SJCRH30 (cell line): ENCODE data around the gene ZBTB22. TPM values are rescaled to one million over a fixed set of nuclear protein-coding genes. Genes with fewer than 3 reads are reported as not detected.

ENCODE experiments used
- DNase-seq, 2 experiments: peaks; one replicate each; pipeline ENCODE4 v3.0.0-alpha.2; 2015 to 2020
- H3K27ac ChIP-seq: fragments of 250-450 bp; sonication (Bioruptor Pico); 2 replicates; pipeline ENCODE4 v1.5.1; 2020; ENCODE audit warnings: mild to moderate bottlenecking, moderate library complexity
- H3K27me3 ChIP-seq: fragments of 250-450 bp; sonication (Bioruptor Pico); 2 replicates; pipeline ENCODE4 v1.5.1; 2020; ENCODE audit warnings: mild to moderate bottlenecking, moderate library complexity
- H3K36me3 ChIP-seq: fragments of 250-450 bp; sonication (Bioruptor Pico); 2 replicates; pipeline ENCODE4 v1.5.1; 2020; ENCODE audit warnings: mild to moderate bottlenecking, moderate library complexity
- H3K4me1 ChIP-seq: fragments of 250-450 bp; sonication (Bioruptor Pico); 2 replicates; pipeline ENCODE4 v1.5.1; 2020; ENCODE audit warnings: mild to moderate bottlenecking, moderate library complexity
- H3K4me3 ChIP-seq: fragments of 250-450 bp; sonication (Bioruptor Pico); 2 replicates; pipeline ENCODE4 v1.5.1; 2020; ENCODE audit warnings: mild to moderate bottlenecking, moderate library complexity
- H3K9me3 ChIP-seq: fragments of 250-450 bp; sonication (Bioruptor Pico); replicated peaks from 2 replicates; pipeline ENCODE4 v1.5.1; 2020; ENCODE audit warnings: mild to moderate bottlenecking, moderate library complexity
- total RNA-seq: library from RNA; depleted of rRNA; stranded (reverse); fragments of >200 nt; shearing (Covaris generic); gene quantifications from 2 replicates; pipeline ENCODE4 v1.2.3, GENCODE V29; 2014

Gene ZBTB22
- total RNA-seq, 1 experiment from 2014 or later, result 9.6 TPM

DNA sequence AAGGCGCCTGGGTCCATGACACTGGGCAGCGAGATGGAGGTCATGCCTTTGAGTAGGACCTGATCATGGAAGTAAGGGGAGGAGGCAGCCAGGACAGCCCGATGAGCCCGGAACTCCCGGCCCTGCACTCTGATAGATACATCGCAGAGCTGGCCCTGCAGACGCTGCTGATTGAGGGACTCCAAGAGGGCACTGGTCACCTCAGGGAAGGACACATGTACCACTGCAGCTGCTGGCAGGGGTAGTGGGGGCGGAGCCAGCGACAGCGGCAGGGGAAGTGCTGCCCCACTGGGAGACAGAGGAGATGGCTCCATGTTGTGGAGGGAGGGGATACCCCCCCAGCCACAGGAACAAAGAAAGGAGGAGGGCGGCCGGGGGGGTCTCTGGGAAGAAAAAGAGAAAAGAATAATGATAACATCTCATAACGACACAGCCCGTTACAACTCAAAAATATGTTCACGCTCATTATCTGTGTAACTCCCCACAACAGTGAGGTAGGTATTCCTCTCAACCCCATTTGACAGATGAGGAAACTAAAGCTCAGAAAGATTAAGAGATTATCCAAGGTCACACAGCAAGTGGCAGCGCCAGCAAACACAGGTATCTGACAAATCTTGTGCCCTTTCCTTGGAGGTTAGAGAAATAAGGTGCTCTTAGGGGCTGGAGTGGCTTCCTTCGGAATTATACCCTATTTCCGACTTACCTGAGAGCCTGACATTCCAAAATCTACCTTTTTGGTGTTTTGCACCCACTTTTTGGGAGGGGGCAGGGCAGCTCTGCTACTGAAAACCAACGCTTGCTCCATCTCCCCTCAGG lies 733 bp downstream of the ZBTB22 start:
- Histone ChIP-seq H3K4me1 (peaks cover 7% of the 10 kb centered on the region), H3K27ac (no peak overlapping the region), H3K36me3 (peaks cover 27% of the 10 kb centered on the region)

DNA sequence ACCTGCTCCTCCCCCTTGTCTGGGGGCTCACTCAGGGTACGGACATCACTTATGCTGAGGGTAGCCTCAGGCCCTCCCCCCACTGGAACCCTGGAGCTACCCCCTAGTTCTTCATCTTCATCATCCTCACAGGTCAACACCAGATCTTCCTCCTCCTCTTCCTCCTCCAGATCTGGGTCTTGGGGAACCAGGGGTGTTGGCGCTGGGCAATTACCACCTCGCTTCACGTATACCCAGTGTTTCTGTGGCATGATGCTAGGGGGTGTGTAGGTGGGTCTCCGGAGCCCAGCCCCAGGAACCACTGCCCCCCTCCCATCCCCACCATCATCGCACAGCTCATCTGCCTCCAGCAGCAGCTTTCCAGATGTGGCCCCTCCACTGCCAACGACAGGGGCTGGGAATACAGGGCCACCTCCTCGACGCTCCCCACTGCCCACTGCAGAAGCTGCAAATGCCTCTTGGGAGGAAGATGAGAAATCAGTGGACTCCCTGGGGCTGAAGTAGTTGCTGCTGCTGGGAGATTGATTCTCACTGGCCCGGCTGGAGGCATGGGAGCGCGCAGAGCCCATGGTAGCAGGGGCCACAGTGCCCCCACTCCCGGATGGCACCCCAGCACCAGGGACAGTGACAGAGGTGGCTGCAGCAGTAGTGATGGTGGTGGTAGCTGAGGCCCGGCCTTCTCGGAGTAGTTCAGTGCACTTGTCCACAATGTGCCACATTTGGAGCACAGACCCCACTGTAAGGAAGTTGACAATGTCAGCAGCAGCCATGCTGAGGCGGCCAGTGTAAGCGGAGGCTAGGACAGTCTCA lies 1.5 kb downstream of the ZBTB22 start:
- no peak overlapping the region for H3K27ac ChIP-seq
- H3K4me1 ChIP-seq, result peaks cover 7% of the 10 kb centered on the region

More for the DNA sequence above, 733 bp downstream of the ZBTB22 start:
- peak in 1 of 2 experiments; percentile 24 for DNase-seq
- Histone ChIP-seq H3K4me3 (peak overlapping the region; percentile 51), H3K27me3 (no peaks in the 10 kb centered on the region), H3K9me3 (no peaks in the 10 kb centered on the region)

DNA sequence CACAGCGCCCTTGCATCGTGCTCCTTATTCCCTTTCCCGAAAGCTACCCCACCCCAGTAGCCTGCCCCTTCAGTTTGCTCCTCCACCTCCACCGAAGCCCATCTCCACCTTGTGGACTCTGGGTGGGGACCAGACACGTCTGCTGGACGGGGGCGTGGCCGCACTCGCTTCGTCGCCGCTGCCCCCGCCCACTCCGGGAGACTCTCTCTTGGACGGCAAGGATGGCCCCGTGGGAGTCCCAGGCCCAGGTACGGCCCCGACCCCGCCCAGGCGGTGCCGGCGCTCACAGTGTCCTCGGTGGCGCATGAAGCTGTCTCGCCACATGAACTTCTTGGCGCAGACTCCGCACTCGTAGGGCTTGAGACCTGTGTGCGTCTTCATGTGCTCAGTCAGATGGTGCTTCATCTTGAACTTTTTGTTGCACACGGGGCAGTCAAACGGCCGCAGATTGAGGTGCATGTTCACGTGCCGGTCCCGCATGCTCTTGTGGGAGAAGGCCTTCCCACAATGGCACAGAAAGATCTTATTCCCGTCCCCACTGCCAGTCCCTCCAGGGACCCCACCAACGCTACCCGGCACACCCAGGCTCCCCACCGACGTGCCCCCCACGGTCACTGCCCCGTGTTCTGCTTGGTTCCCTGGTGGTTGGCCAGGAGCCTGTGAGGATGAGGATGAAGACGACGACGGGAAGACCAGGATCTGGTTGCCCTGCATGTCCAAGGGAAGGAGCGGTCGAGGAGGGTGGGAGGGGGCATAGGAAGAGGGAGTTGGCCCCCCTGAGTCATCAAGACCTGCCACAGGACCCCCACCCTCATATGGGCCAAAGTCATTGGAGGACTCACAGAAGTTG lies 2.4 kb downstream of the ZBTB22 start:
- no peaks in the 10 kb centered on the region for H3K27me3 ChIP-seq
- H3K27ac ChIP-seq, result no peak overlapping the region
- H3K36me3 ChIP-seq, result peaks cover 17% of the 10 kb centered on the region
- H3K9me3 ChIP-seq, result no peaks in the 10 kb centered on the region
- H3K4me3 ChIP-seq, result peak overlapping the region; percentile 74; the same call in 1 of the 2 replicates
- peaks cover 7% of the 10 kb centered on the region for H3K4me1 ChIP-seq
- DNase-seq, result no peak

More for the DNA sequence above, 1.5 kb downstream of the ZBTB22 start:
- no peak for DNase-seq
- Histone ChIP-seq H3K4me3 (no peak overlapping the region), H3K27me3 (no peaks in the 10 kb centered on the region), H3K36me3 (peaks cover 26% of the 10 kb centered on the region), H3K9me3 (no peaks in the 10 kb centered on the region)

DNA sequence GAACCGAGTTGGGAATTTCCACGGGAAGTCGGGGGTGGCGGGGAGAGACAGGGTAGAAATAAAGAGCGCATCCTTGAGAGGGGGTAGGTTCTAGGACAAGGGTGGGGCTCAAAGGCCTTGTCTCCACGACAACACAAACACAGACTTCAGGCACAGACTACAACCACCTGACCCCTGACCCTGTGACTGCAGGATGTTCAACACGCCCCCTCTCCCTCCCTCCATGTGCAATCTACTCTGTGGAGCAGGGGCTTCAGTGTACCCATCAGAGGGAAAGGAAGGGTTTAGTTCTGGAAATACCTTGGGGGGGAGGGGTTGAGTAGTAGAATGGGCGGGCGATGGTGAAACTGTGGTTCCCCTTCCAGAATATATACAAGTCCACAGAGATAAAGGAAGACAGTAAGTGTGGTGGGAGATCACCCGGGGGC lies 3.0 kb downstream of the ZBTB22 start:
- Histone ChIP-seq H3K27me3 (no peaks in the 10 kb centered on the region), H3K4me1 (peaks cover 7% of the 10 kb centered on the region)
- peak in 1 of 2 experiments; percentile 28 for DNase-seq

DNA sequence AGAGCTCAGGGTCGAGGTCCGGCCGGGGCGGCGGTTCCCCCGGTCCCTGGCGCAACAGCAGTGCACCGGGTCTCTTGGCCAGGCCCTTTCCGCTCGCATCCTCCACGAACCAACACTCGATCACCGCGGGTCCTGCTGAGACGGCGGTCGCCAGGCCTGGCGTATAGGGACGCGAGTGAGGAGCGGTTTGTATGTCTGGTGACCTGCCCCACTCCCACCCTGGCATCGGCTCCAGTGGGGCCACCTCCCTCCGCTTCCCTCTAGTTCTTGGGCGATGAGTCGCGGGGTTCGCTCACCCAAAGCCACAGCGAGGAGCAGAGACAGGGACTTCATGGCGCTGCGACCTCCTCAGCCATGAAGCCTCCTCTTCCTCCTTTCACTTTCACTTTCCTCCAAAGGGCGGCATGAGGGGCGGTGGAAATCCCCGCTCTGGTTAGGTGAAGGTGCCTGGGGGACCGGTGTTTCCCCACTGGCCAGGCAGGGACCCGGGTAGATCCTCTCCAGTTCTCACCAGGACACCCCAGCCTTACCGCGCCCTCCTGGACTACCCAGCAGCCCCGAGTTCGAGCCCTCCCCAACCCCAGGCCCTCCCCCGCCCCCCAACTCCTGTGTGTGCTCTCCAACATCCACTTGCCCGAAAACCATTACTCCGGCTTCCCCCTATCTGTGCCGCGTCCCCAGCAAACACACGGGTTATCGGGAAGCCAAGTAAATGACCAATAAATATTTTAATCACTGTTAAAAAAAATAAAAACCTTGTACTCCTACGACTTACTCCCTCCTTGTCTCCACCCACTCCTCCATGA lies 3.6 kb downstream of the ZBTB22 start, which contains the start of gene TAPBP:
Gene TAPBP (minus strand): TSS at position 370 of the 806 bp plus-strand sequence. CDS start 37 bp downstream, at position 333.
- DNase-seq, result peak; percentile 45 to 59
- Histone ChIP-seq H3K36me3 (peaks cover 6% of the 10 kb centered on the region; the same call in 1 of the 2 replicates), H3K9me3 (no peaks in the 10 kb centered on the region), H3K27ac (peak within 1 kb of the TSS; percentile 28; the same call in 1 of the 2 replicates), H3K4me1 (peaks cover 7% of the 10 kb centered on the region), H3K4me3 (peak within 1 kb of the TSS; percentile 74), H3K27me3 (no peaks in the 10 kb centered on the region)

More for the DNA sequence above, 3.0 kb downstream of the ZBTB22 start:
- H3K4me3 ChIP-seq, result peak overlapping the region; percentile 74
- H3K27ac ChIP-seq, result no peak overlapping the region
- H3K36me3 ChIP-seq, result peaks cover 11% of the 10 kb centered on the region
- no peaks in the 10 kb centered on the region for H3K9me3 ChIP-seq

DNA sequence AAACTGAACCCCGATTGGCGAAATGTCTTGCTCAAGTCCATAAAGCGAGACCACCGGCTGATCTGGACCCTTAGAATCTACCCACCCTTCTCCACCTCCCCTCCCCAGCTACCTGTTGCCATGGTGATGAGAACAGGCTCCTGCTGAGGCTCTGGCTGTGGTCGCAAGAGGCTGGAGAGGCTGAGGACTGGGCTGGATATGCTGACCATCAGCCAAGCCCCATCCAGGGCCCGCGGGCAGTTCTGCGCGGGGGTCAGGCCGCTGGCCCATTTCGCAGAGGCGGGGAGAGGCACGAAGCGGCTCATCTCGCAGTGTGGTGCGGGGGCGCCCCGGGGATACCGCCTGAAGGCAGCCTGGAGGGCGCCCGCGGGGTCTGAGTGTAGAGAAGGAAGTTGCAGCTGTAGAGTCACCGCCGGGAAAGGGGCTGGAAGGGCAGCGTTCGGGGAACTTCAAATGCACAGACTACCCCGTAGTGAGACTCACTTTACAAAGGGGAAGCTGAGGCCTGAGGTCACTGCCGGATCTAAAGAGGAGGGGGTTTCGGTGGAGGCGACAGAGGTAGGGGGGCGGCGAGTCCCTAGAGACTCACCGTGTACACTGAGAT lies 4.3 kb downstream of the ZBTB22 start:
- peak overlapping the region; percentile 28; the same call in 1 of the 2 replicates for H3K27ac ChIP-seq
- no peaks in the 10 kb centered on the region for H3K27me3 ChIP-seq
- no peaks in the 10 kb centered on the region for H3K9me3 ChIP-seq
- H3K4me3 ChIP-seq, result peak overlapping the region; percentile 74
- peaks cover 3% of the 10 kb centered on the region; the same call in 1 of the 2 replicates for H3K4me1 ChIP-seq
- peak; percentile 39 to 53 for DNase-seq
- H3K36me3 ChIP-seq, result no peaks in the 10 kb centered on the region

DNA sequence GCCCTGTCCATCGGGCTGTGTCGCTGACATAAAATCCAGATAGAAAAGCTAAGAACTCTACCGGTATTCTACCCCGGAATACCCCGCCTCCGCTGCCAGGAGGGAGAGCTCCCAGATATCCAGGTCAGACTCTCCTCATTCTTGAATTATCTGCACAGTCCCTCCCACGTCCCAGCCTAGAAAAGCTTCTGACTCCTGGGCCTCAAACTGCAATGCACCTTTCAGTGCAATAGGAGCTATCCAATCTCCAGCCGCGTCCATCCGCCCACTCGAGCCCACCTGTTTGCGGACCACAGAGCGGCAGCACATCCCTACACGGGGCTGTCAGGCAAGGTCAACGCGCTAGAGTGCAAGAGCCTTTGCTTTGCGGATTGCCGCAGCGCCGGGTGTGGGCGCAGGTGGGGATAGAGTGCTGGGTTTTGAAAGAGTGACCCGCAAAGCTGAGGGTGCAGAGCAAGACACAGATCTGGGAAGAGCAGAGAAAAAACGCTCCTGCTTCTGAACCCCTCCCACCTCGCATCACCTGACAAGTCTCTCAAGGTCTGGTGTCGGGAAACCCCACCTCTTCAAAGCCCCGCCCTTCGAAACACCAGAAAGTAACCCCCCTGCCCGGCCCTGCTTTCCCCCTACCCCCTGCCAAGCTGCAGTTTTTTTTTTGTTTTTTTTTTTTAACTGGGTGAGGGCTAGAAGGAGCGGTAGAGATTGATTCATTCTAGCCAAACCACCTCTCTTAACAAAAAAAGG lies 5.0 kb downstream of the ZBTB22 start:
- Histone ChIP-seq H3K4me1 (peaks cover 3% of the 10 kb centered on the region; the same call in 1 of the 2 replicates), H3K27me3 (no peaks in the 10 kb centered on the region), H3K4me3 (peak overlapping the region; percentile 74), H3K9me3 (no peaks in the 10 kb centered on the region), H3K36me3 (no peaks in the 10 kb centered on the region), H3K27ac (no peak overlapping the region)
- peak; percentile 31 to 49 for DNase-seq

DNA sequence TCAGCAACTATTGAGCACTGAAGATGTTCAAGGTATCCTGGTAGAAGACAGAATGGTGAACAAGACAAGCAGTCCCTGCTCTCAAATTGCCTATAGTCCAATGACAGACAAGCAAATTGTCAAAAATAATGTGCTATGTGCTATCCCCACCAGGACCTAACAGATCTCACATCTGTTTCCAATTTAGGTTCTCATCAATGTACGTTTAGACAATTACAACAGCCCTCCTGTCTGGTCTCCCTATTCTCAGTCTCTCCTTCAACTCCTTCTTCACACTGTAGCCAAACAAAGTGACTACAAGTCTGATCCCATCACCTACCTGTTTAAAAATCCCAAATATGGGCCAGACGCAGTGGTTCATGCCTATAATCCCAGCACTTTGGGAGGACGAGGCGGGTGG lies 11.2 kb downstream of the ZBTB22 start:
- no peak overlapping the region for H3K4me3 ChIP-seq
- H3K4me1 ChIP-seq, result no peaks in the 10 kb centered on the region
- no peaks in the 10 kb centered on the region for H3K9me3 ChIP-seq
- H3K36me3 ChIP-seq, result no peaks in the 10 kb centered on the region
- no peak for DNase-seq
- H3K27ac ChIP-seq, result no peak overlapping the region
- H3K27me3 ChIP-seq, result no peaks in the 10 kb centered on the region

DNA sequence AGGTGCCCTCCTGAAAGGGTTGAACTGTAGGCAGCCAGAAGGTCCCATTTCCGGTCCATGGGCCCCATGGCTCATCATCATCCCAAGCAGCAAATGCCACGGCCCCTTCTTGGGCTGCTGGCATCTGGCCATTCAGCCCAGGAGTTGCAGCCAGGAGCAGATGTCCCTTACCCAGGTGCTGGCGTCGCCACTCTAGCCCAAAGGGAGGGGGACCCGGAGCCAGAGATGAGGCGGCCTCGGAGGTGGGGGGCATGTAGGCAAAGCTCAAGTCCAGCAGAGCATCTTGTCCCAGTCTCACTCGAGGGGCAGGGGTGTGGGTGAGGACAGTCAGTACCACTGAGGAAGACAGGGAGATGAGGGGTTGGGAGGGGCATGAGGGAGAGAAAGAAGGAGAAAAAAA lies 12.5 kb downstream of the ZBTB22 start:
- H3K4me1 ChIP-seq, result no peaks in the 10 kb centered on the region
- no peaks in the 10 kb centered on the region for H3K27me3 ChIP-seq
- H3K9me3 ChIP-seq, result no peaks in the 10 kb centered on the region
- no peak for DNase-seq
- H3K4me3 ChIP-seq, result no peak overlapping the region
- H3K36me3 ChIP-seq, result no peaks in the 10 kb centered on the region
- no peak overlapping the region for H3K27ac ChIP-seq

DNA sequence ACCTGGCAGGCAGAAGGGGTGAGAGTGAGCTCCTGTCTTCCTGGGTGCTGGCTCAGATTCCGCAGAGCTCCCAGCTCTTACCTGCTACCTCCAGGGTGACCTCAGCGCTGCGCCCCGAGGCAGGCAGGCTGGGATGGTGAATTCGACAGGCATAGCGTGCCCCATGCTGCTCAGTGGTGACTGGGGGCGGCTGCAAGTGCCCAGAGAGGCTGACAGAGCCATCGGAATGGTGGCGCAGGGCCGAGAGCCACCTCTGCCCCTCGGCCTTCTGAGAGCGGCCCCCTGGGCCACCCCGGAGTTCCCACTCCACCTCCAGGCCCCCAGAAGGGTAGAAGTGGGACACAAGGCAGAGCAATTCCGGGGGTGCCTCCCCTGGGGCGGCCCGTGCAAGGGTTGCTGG lies 13.3 kb downstream of the ZBTB22 start:
- Histone ChIP-seq H3K4me1 (no peaks in the 10 kb centered on the region), H3K27me3 (no peaks in the 10 kb centered on the region), H3K4me3 (no peak overlapping the region), H3K27ac (no peak overlapping the region), H3K36me3 (no peaks in the 10 kb centered on the region), H3K9me3 (no peaks in the 10 kb centered on the region)
- DNase-seq, result no peak

DNA sequence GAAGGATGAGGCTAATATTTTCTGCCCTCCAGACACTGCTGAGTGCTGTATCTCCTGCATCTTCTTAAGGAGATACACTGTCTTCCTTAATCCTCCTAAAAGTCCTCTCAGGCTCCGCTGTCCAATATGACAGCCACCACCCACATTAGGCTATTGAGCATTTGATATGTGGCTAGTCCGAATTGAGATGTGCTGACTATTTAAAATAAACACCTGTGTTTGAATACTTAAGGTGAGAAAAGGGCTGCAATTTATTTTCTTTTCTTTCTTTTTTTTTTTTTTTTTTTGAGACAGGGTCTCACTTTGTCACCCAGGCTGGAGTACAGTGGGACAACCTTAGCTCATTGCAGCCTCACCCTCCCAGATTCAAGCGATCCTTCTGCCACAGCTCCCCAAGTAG lies 15.7 kb downstream of the ZBTB22 start:
- H3K4me1 ChIP-seq, result no peaks in the 10 kb centered on the region
- H3K36me3 ChIP-seq, result no peaks in the 10 kb centered on the region
- H3K27me3 ChIP-seq, result no peaks in the 10 kb centered on the region
- no peak overlapping the region for H3K27ac ChIP-seq
- DNase-seq, result no peak
- no peaks in the 10 kb centered on the region for H3K9me3 ChIP-seq
- H3K4me3 ChIP-seq, result no peak overlapping the region

DNA sequence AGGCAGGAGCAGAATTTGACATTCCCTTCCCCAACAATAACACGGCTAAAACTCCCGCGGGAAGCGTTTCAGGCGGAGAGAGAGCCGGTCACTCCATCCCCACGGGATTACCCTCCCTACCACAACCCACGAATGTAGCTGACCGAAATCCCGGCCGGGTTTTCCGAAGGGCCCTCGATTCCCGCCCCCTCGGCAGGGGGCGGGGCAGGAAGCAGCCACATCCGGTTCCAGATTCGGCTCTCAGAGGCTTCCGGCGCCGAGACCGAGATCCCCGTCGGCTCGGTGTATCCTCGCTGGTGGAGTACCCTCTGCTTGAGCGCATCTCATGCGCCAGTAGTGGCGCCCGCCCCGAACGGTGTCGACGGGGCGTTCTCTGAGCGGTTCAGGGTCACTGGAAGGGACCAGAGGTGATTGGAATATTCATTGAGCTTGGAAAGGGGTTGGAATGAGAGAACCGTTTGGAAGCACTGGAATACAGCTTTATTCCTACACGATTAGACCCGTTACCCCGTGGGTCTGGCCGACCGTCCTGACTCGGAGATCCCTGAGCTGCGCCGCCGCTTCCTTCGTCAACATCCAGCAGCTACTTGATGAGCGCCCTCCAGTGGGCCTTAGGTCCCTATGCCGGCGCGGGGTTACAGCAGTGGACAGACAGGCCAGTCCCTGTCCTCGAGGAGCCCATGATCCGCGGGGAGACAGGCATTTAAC lies 18.2 kb downstream of the ZBTB22 start:
- Histone ChIP-seq H3K27me3 (no peaks in the 10 kb centered on the region), H3K36me3 (no peaks in the 10 kb centered on the region), H3K4me3 (peak overlapping the region; percentile 68), H3K9me3 (no peaks in the 10 kb centered on the region), H3K27ac (peak overlapping the region; percentile 65), H3K4me1 (no peaks in the 10 kb centered on the region)
- peak; percentile 93 to 95 for DNase-seq
